T-helper 2 cell (primary cell): ENCODE measurements around the gene UBE2D3.

ENCODE experiments used
- DNase-seq, 5 experiments: peaks; one replicate each; pipeline versions ENCODE4 v3.0.0 to v3.0.0-alpha.2; 2012 to 2022

UBE2D3 gene

DNA sequence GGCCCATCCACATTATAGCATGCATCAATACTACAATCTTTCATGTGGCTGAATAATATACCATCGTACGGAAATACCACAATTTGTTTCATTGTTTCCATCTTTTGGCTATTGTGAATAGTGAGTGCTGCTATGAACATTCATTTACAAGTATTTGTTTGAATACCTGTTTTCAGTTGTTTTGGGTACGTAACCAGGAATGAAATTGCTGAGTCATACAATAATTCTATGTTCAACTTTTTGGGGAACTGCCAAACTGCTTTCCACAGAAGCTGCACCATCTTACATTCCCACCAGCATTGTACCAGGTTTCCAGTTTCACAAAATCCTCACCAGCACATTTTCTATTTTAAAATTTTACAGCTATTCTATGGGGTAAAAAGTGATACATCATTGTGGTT is 38.0 kb downstream of the UBE2D3 start:
- DNase-seq, result peak in 1 of 5 experiments; percentile 25

DNA sequence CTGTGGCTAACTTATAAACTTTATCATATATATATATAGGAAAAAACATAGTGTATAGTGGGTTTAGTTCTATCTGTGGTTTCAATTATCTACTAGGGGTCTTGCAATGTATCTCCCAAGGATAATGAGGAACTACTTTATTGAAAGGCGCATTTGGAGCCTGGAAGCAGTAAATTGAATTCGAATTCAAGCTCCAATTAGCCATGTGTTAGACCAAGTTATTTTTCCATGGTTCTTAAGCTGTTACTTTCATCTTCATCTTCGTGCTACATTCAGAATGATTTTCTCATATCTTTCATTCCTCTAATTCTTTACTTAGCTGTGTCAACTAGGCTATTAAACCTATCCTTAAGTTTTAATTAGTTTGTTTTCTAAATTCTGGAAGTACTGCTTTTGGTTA is 39.4 kb downstream of the UBE2D3 start:
- DNase-seq, result no peak

DNA sequence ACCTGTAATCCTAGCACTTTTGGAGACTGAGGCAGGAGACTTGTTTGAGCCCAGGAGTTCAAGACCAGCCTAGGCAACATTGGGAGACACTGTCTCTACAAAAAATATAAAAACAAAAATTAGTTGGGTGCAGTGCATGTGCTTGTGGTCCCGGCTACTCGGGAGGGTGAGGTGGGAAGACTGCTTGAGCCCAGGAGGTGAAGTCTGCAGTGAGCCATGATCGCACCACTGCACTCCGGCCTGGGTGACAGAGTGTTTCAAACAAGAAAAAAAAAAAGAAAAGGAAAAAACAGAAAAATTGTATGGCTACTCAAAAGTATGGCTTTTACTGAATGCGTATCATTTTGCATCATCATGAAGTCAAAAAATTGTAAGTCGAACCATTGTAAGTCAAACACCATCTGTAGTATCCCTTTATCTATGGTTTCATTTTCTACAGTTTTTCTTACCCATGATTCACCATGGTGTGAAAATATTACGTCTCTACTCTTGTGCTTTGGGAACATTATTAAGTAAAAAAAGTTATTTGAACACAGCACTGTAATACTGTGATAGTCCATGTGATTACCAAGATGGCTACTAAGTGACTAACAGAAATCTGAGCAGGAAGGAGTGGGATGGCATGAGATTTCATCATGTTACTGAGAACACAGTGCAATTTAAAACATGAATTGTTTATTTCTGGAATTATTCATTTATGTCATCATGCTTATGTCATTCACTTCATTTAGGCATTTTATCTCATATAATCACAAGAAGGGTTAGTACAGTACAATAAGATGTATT is 40.1 kb downstream of the UBE2D3 start:
- no peak for DNase-seq

DNA sequence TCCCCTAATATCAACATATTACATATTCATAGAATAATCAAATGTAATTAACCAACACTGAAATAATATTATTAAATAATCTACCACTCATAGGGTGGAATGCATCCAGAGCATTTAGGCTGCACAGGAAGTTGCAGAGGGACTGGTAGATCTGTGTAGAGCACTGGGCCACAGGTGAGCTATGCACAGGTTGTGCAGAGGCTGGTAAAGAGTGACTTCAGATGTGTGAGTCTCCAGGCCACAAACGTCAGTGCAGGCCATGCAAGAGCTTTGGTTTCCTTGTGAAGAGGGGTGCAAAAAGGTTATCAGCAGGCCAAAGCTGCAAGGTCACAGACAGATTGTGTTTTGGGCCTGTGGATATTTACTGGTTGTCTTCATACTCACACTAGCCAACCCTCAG is 41.1 kb downstream of the UBE2D3 start:
- DNase-seq, result no peak

DNA sequence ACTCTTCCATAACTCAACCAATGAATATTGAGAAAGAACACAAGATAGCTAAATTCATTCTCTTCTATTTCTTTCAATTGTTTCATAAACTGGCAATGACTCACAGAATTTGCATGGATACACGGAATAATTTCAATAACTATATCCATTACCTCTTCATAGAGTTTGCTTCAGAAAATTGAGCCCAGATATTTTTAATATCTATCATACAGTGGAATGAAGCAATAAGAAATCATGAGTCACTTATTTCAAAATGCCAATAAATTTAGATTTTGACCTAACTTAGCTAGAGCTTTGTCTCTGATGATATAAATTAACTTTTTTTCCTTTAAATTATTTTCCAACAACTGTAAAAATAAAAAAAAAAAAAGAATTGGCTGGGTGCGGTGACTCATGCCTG is 44.3 kb downstream of the UBE2D3 start:
- no peak for DNase-seq

DNA sequence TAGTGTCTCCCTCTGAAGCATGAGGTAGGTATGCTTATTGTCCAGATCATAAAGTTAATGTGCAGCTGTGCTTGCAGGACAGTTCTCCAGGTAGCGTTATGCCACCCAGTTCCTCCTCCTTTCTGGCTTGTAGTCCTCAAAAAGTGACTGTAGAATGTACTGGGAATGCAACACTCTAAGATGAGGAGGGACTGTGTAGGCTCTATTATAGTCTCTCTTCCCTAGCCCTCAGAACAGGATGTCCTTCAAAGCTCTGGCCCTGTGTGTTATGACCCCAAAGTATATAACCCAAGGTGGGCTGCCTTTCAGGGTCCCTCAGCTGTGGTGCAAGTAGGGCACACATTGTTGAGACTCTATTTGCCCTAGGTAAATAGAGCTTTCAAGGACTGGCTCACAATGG is 45.8 kb downstream of the UBE2D3 start:
- DNase-seq, result no peak

DNA sequence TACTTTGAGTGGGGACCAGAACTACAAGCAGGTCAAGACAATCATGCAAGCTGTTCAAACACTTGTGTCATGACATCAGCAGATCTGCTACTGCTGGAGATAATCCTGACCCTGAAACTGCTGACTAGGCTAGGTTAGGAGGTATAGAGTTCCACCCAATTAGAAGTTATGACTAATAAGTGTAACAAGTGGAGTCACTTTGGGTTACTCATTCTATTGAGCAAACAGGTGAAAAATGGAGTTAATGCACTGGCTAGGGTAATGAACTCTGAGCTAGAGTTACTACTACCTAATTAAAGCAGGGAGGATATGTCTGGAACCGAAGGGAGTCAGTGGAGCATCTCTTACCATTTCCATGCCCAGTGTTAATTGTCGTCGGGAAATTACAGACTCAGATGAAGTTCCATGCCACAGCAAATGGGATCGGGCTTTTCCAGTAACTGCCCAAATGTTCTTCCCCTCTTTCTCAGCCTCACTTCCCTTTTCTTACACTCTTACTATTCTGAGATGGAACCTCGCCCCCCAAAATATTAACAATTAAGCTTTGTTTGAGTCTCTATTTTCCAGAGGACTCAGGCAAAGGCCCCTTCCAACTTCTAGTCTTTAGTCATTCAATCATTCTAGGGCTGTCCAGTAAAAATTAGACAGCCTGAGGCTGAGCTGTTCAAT is 46.7 kb downstream of the UBE2D3 start:
- peak in 1 of 5 experiments; percentile 30 for DNase-seq

DNA sequence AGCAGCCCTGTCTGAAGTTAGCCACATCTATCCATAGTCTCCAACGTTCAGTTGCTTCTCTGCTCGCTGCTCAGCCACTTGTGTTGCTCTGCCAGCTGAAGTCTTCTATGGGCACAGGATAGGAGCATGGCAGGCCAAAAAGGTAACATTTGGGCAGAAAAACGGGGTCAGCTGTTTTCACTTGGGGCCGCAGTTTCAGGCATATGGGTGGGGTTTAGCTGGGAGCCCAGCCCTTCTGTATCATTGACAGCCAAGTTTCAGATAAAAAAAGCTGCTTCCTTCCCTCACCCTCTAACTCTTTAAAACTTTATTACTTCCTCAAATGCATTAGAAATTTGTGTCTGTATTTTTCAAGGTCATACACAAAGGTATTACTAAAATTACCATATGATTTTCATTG is 48.1 kb downstream of the UBE2D3 start:
- DNase-seq, result no peak

DNA sequence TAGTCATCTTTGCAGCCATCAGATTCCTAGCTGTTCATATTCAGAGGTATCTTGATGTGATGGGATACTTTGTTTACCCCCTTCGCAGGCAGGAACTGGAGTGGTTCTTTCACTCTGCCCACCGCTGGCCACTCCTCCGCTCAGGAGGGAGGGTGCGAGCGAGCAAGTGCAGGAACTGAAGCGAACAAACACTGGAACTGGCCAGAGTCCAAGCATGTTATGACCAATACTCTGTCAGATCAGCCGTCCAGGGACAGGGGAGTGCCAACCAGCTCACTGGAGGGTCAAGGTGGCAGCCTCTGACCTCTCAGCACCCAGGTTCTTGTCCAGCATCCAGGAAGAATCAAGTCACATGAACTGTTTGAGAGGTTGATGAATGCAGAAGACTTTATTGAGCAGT is 48.6 kb downstream of the UBE2D3 start:
- DNase-seq, result no peak

DNA sequence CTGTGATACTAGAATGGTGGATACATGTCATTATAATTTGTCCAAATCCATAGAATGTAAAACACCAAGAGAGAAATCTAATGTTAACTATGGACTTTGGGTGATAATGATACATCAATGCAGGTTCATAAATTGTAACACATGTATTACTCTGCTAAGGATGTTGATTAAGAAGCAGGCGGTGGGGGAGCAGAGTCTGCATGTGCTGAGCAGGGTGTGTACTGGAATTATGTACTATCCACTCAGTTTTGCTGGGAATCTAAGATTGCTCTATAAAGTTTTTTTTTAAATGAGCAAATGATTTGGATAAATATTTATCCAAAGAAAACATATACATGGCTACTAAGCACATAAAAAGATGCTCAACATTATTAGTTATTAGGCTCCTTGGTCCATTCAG is 51.5 kb downstream of the UBE2D3 start:
- no peak for DNase-seq

DNA sequence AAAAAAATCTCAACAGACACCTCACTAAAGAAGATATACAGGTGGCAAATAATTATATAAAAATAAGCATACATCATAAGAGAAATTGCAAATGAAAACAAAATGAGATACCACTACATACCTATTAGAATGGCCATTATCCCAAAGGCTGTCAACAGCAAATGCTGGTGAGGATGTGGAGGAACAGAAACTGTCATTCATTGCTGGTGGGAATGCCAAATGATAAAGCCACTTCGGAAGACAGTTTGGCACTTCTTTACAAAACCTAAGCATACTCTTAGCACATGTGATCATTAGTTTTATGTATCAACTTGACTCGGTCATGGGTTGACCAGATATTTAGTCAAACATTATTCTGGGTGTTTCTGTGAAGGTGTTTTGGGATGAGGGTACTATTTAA is 53.1 kb downstream of the UBE2D3 start:
- no peak for DNase-seq

DNA sequence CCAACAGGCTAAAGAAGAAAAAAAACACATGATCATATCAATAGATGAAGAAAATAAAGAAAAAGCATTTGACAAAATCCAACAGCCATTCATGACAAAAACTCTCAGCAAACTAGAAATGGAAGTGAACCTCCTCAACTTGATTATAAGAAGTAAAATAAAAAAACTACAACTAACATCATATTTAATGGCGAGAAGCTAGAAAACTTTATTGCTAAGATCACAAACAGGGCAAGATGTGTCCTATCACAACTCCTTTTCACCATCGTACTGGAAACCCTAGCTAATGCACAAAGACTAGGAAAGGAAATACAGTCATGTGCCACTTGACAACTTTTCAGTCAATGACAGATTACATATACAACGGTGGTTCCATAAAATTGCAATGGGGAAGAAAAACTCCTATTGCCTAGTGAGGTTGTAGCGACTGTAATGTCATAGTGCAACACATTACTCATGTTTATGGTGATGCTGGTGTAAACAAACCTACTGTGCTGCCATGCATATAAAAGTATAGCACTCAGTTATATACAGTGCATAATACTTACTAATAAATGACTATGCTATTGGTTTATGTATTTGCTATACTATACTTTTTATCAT is 54.5 kb downstream of the UBE2D3 start:
- no peak for DNase-seq

DNA sequence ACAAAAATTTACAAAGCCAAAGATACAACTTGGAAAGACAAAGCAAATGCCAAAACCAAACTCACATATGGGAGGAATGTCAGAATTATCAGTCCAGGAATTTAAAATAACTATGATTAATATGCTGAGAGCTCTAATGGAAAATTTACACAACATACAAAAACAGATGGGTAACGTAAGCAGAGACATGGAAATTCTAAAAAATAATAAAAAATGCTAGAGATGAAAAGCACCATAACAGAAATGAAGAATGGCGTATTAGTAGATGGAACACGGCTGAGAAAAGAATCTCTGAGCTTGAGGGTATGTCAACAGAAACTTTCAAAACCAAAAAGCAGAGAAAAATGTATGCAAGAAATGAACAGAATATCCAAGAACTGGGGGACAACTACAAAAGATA is 62.5 kb downstream of the UBE2D3 start:
- no peak for DNase-seq

DNA sequence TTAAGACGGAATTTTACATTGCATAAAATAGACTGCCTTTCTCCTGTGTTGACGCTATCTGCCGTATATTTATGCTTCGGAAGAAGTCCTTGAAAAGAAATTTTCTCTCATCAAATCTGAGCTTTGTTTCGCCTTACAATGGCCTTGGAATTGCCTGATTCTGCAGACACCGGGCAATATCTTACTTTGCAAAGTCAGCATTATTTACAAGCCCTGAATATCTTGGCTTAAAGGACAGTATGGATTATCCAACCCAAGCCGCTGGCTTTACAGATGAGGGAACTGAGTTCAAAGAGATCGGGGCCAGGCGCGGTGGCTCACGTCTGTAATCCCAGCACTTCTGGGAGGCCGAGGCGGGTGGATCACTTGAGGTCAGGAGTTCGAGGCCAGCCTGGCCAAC is 65.4 kb downstream of the UBE2D3 start:
- no peak for DNase-seq

DNA sequence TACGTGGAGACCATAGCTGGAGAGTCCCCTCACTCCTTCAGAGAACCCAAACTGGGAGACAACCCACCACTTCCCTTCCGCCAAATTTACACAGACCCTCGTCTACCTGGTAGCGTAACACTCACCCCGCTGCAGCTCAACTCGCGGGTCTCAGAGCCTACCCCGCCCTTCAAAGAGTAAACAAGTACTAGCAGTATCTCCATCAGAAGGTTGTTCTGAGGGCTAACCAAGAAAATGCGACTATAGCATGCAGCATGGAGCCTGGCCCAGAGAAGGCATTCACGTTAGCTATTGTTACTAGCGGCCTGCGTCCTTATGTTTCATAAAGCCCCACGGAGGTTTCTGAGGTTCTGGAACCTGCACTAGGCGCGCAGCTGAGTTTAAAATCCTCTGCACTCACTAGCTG is 66.1 kb downstream of the UBE2D3 start:
- DNase-seq, result peak in 1 of 5 experiments; percentile 44

DNA sequence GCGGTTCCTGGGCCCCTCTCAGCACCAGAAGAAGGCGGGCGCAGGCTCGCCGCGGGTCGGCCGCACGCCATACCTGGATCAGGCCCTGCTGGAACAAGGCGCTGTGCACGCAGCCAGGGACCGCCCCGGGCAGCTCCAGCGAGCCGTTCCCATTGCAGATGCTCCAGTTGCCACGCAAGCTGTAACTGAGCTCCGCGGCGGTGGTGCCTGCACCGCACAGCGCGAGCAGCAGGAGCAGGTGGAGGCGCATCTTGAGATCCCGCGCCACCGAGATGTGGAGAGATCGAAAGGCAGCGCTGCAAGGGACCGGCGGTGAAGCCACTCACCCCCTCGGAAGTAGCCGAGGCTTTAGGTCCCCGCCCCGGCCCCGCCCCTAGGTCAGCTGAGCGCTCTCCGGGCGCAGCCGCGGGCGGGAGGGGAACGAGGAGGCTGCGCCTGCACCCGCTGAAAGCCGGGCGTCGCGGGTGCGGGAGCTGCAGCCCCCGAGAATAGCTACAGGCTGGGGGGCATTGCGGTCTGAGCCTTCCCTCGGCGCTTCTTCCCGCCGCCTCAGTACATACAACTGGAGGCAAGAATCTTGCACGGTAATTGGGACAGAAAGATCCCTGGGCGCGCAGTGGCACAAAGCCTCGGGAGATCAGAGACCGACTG is 66.6 kb downstream of the UBE2D3 start, which contains the start of gene MANBA:
Gene MANBA, minus strand, starts transcription at position 324 of the 651 bp plus-strand sequence. Its CDS starts 74 bp downstream, at position 250.
- peak; percentile 72 to 92 (median 79) for DNase-seq

DNA sequence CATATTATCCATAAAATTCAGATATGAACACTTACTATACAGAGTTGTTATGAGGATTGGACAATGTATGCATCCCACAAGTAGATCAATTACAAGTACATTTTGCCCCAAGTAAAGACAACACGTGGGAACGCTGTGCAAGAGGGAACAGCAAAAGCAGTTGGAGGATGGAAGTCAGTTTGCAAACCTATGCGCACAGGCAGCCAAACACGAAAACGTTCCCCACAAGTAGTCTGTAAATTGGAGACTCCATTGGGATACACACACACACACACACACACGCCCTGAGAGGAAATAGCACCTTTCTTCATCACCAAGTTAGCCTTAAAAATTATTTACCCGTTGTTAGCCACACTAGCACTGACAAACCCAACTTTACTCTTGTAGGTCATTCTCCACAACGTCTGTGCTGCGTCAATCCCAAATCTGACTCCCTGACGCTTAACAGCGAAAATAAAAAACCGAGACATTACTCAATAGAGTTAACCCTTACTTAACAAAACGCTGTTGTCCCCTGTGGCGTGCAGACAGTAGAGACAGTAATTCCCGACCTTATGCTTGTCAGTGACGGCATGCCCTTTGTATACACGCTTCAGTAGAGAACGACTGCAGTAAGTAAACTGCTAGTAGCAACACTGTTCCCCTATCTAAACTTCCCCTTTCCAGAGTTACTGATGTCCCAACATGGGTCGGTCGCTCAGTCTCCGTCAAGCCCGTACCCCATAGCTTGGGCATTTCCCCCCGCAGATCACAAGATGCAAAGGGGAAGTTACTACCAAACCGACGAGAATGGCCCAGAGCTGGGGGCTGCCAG is 67.3 kb downstream of the UBE2D3 start:
- DNase-seq, result peak in 1 of 5 experiments; percentile 61

DNA sequence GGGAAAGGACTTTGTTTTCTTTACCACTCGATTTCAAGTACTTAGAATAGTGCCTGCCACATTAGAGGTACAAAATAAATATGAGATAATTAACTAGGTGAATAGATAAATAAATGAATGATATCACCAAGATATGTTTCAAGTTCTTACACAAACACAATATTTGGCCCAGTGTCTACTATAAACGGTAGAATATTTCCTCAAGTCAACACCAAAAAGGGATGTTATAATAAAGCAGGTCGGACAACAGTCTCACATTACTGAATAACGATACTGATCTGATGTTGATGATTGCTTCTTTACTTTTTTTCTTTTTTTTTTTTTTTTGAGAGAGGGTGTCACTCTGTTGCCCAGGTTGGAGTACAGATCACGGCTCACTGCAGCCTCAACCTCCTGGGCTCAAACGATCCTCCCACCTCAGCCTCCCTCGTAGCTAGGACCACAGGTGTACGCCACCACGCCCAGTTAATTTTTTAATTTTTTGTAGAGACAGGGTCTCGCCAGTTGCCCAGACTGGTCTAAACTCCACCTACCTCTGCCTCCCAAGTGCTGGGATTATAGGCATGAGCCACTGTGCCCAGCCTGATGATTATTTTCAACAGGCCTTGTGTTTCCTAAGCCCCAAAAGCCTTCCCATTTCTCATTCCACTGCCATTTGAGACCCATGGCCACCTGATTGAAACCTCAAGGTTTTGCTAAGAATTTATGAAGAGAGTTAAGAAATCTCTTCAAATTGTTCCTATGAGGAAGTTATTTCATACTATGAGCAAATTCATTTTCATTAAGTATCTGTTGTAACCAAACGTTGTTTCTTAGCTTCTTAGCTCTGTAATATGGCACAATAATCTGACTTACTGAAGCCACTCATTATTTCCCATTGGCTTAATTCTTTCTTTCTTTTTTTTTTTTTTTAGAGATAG is 68.8 kb downstream of the UBE2D3 start:
- DNase-seq, result no peak

DNA sequence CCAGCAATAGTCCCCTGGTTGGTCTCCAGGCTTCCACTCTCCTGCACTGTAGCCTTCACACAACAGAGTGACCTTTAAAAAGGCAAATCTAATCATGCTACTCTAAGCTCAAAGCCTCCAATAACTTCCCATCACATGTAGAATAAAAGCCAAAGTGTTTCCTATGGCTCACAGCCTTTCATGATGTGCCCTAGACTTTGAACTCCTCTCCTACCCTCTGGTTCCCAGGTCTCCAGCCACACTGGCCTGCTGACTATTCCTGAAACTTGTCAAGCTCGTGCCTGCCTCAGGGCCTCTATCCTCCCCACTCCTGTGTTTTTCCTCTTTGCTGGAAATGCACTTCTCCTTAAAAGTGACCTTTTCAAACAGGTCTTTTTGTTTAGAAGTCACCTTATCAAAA is 69.7 kb downstream of the UBE2D3 start:
- no peak for DNase-seq

DNA sequence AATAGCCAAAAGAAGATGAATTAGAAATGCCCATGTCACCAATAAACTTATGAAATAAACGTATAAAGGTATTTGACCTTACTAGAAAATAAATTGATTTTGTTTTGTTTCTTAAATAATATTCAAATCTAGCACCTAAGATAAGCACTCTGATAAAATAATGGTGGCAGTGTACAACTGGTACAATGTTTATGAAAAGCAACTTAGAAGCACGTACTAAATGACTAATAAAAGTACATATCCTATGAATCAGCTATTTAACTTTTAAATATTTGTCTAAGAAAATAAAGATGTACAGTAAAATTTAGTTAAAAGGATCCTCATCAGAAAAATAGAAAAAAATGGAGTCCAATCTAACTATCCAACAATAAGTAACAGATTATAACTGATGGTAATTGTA is 73.3 kb downstream of the UBE2D3 start:
- no peak for DNase-seq

DNA sequence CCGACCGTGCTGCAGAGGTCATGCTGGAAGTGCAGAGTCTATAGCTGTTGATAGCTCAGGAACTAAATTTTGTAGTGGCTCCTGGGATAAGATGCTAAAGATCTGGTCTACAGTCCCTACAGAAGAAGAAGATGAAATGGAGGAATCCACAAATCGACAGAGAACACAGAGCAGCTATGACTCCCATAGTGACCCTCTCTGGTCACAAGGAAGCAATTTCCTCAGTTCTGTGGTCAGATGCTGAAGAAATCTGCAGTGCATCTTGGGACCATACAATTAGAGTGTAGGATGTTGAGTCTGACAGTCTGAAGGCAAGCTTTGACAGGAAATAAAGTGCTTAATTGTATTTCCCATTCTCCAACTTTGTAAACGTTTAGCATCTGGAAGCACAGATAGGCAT is 75.4 kb downstream of the UBE2D3 start:
- DNase-seq, result no peak
